ENCODE data around the gene TEP1. TPM values are rescaled to one million over a fixed set of nuclear protein-coding genes. Genes with fewer than 3 reads are reported as not detected.
A peak's percentile ranks its signal among the peaks of the same experiment; 100 is the strongest.

TEP1 gene
- total RNA-seq, 2 experiments from 2014 or later, result 14.3 to 17.4 TPM

DNA sequence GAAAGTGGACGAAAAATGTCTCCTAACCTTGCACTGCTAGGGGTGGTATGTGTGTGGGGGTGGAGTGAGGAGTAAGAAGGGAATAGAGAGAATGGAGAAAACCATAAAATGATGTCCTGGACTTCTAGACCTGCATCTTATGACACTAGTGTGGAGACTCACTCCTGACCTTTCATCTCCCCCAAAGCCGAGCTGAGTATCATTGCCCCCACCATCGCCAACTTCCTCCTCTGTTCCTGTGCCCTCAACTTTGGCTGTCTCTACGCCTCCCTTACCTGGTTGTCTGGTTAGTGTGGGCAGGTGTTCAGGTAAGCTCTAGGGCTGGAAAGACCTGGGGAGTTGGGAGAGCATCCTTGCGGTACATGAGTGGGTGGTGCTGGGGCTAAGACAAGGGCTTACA is 27.2 kb upstream of the TEP1 start:
- ChIA-PET CTCF (no interaction called here), POLR2A (interaction anchor here (1.1 to 1.4 kb wide), 2 partner anchors 14 to 21 kb away, joined by 4 read pairs; partner anchors contain the start of genes APEX1, OSGEP and PIP4P1)
- no peak overlapping the region for H3K4me3 ChIP-seq (ENCODE audit: low read length)
- ATAC-seq (ENCODE audit: poor library complexity) (no peak), DNase-seq (no peak)
- Mint-ChIP-seq H3K36me3 (ENCODE audit: low read depth) (no peaks in the 10 kb centered on the region), H3K4me3 (no peak overlapping the region), H3K4me1 (ENCODE audit: low read depth) (peaks cover 22% of the 10 kb centered on the region), H3K9me3 (no peaks in the 10 kb centered on the region), H3K27ac (peak overlapping the region; percentile 85), H3K27me3 (no peaks in the 10 kb centered on the region)
- no peaks in the 10 kb centered on the region for H3K9me3 ChIP-seq (ENCODE audit: control insufficient read depth in 1 of 2, insufficient read depth in 1 of 2, low read length in 2 of 2)
- H3K36me3 ChIP-seq (ENCODE audit: insufficient read depth, low read length), result peaks cover 2% of the 10 kb centered on the region
- H3K27me3 ChIP-seq (ENCODE audit: control insufficient read depth in 1 of 2, insufficient read depth in 2 of 2, low read length in 2 of 2), result no peaks in the 10 kb centered on the region
- peaks cover 21% of the 10 kb centered on the region for H3K4me1 ChIP-seq (ENCODE audit: insufficient read depth, low read length)
- TF ChIP-seq, protein P1, sequence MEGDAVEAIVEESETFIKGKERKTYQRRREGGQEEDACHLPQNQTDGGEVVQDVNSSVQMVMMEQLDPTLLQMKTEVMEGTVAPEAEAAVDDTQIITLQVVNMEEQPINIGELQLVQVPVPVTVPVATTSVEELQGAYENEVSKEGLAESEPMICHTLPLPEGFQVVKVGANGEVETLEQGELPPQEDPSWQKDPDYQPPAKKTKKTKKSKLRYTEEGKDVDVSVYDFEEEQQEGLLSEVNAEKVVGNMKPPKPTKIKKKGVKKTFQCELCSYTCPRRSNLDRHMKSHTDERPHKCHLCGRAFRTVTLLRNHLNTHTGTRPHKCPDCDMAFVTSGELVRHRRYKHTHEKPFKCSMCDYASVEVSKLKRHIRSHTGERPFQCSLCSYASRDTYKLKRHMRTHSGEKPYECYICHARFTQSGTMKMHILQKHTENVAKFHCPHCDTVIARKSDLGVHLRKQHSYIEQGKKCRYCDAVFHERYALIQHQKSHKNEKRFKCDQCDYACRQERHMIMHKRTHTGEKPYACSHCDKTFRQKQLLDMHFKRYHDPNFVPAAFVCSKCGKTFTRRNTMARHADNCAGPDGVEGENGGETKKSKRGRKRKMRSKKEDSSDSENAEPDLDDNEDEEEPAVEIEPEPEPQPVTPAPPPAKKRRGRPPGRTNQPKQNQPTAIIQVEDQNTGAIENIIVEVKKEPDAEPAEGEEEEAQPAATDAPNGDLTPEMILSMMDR (IDR thresholded peaks at IDR 0.05), result no peak
- no peak overlapping the region for H3K27ac ChIP-seq (ENCODE audit: low read depth in 1 of 2, low read length in 2 of 2)
- intact Hi-C loops (cut with DNase I, micrococcal nuclease), result no loop called here

DNA sequence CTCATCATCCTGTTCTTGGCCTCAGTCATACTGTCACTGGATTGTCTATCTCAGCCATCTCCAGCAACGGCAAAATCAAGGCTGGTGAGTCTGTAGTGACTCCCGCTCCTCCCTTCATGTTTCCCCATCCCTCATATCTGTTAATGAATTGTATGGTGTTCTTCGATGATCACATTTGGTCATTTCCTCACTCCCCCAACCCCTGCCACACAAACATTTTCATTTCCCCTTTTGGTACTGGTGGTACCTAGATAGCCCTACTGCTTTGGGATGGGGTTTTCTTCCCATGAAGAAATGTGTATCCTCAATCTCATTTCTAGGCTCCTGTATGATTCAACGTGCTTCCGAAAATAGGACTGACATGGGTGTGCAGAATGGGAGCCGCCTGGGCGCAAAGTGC is 25.4 kb upstream of the TEP1 start:
- intact Hi-C loops (cut with DNase I, micrococcal nuclease), result no loop called here
- DNase-seq (no peak), ATAC-seq (ENCODE audit: poor library complexity) (no peak)
- Mint-ChIP-seq H3K9me3 (no peaks in the 10 kb centered on the region), H3K36me3 (ENCODE audit: low read depth) (no peaks in the 10 kb centered on the region), H3K27me3 (no peaks in the 10 kb centered on the region), H3K4me3 (no peak overlapping the region), H3K4me1 (ENCODE audit: low read depth) (peaks cover 22% of the 10 kb centered on the region), H3K27ac (no peak overlapping the region)
- Histone ChIP-seq H3K27ac (ENCODE audit: low read depth in 1 of 2, low read length in 2 of 2) (no peak overlapping the region), H3K4me1 (ENCODE audit: insufficient read depth, low read length) (peaks cover 21% of the 10 kb centered on the region), H3K4me3 (ENCODE audit: low read length) (no peak overlapping the region), H3K27me3 (ENCODE audit: control insufficient read depth in 1 of 2, insufficient read depth in 2 of 2, low read length in 2 of 2) (no peaks in the 10 kb centered on the region), H3K9me3 (ENCODE audit: control insufficient read depth in 1 of 2, insufficient read depth in 1 of 2, low read length in 2 of 2) (no peaks in the 10 kb centered on the region), H3K36me3 (ENCODE audit: insufficient read depth, low read length) (no peaks in the 10 kb centered on the region)
- POLR2A ChIA-PET, result no interaction called here
- TF ChIP-seq, protein P1 (IDR thresholded peaks at IDR 0.05), result no peak
- CTCF ChIA-PET, result no interaction called here

DNA sequence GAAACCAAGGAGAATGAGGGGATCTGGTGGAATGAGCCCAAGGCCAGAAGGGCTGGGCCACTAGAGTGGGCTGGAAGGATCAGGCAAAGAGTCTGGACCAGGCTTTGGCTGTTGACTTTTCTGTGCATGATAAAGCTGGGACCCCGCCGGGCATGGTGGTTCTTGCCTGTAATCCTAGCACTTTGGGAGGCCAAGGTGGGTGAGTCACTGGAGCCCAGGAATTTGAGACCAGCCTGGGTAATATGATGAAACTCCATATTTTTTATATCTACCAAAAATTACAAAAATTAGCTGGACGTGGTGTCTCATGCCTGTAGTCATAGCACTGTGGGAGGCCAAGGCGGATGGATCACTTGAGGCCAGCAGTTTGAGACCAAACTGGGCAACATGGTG is 23.1 kb upstream of the TEP1 start:
- Mint-ChIP-seq H3K27ac (no peak overlapping the region), H3K9me3 (no peaks in the 10 kb centered on the region), H3K36me3 (ENCODE audit: low read depth) (no peaks in the 10 kb centered on the region), H3K4me3 (no peak overlapping the region), H3K27me3 (no peaks in the 10 kb centered on the region), H3K4me1 (ENCODE audit: low read depth) (peaks cover 14% of the 10 kb centered on the region)
- ChIA-PET POLR2A (no interaction called here), CTCF (no interaction called here)
- Histone ChIP-seq H3K9me3 (ENCODE audit: control insufficient read depth in 1 of 2, insufficient read depth in 1 of 2, low read length in 2 of 2) (no peaks in the 10 kb centered on the region), H3K27ac (ENCODE audit: low read depth in 1 of 2, low read length in 2 of 2) (no peak overlapping the region), H3K36me3 (ENCODE audit: insufficient read depth, low read length) (no peaks in the 10 kb centered on the region), H3K4me3 (ENCODE audit: low read length) (no peak overlapping the region), H3K4me1 (ENCODE audit: insufficient read depth, low read length) (peaks cover 14% of the 10 kb centered on the region), H3K27me3 (ENCODE audit: control insufficient read depth in 1 of 2, insufficient read depth in 2 of 2, low read length in 2 of 2) (no peaks in the 10 kb centered on the region)
- TF ChIP-seq, protein P1 (IDR thresholded peaks at IDR 0.05), result no peak
- intact Hi-C loops (cut with DNase I, micrococcal nuclease), result no loop called here
- no peak for DNase-seq
- no peak for ATAC-seq (ENCODE audit: poor library complexity)

Measured in CD4-positive, alpha-beta T cell (primary cell).